ENCODE results near the gene SFSWAP. TPM values are rescaled to one million over a fixed set of nuclear protein-coding genes. Genes with fewer than 3 reads are reported as not detected.
A peak's percentile ranks its signal among the peaks of the same experiment; 100 is the strongest.

The SFSWAP gene
- total and polyA plus RNA-seq, 2 of the 8 experiments (the other 6 are each of a cell fraction or from before 2014, with no cell fraction given): 36.5 to 49.5 TPM

GRCh38 chr12:131801254-131801866, 90.5 kb downstream of the SFSWAP start:
- ChIA-PET POLR2A (ENCODE audit: partially characterized antibody) (no interaction called here), CTCF (ENCODE audit: partially characterized antibody) (no interaction called here)
- H3K4ac ChIP-seq (replicated peaks; ENCODE audit: insufficient read length, low read depth, low read length): no peak overlapping the region
- no peak overlapping the region for H2BK12ac ChIP-seq (ENCODE audit: low read depth, low read length)
- no peak overlapping the region for H2BK15ac ChIP-seq (ENCODE audit: low read length)
- DNase-seq (ENCODE audit: low read depth in 1 of 2, low spot score in 2 of 2) (no peak), FAIRE-seq (no peak)
- H2AFZ ChIP-seq (ENCODE audit: low read length): no peak overlapping the region
- no peak overlapping the region for H3K4me3 ChIP-seq (ENCODE audit: extremely low read depth in 1 of 4, insufficient read depth in 2 of 4, low read depth in 3 of 4, low read length in 4 of 4)
- WGBS, 2 experiments (ENCODE audit: extremely low coverage in 1 of 2, insufficient coverage in 1 of 2, insufficient read length in 1 of 2, insufficient replicate concordance in 2 of 2, low coverage in 1 of 2, low lambda C conversion rate in 2 of 2, missing lambda C conversion rate in 1 of 2): 80% methylated on average over 21 of the region's 35 CpGs; no CpG with 5 or more reads in 1 of the 2 experiments
- H3K27me3 ChIP-seq (replicated peaks in 1 of 4; ENCODE audit: control insufficient read depth in 3 of 4, extremely low read depth in 1 of 4, insufficient read depth in 3 of 4, low read length in 3 of 4): no peaks in the 10 kb centered on the region
- no peaks in the 10 kb centered on the region for H3K23me2 ChIP-seq (ENCODE audit: low read depth, low read length)
- no peak overlapping the region for H3K4me2 ChIP-seq (ENCODE audit: insufficient read depth in 1 of 2, low read depth in 2 of 2, low read length in 2 of 2)
- no peak overlapping the region for H2BK120ac ChIP-seq (replicated peaks; ENCODE audit: low read depth, low read length)
- H4K91ac ChIP-seq (replicated peaks; ENCODE audit: insufficient read length, low read length): no peak overlapping the region
- H3K9me3 ChIP-seq (ENCODE audit: insufficient read depth in 2 of 2, low read depth in 1 of 2, low read length in 1 of 2): no peaks in the 10 kb centered on the region; a peak in 1 of 4 replicates
- H4K8ac ChIP-seq (ENCODE audit: extremely low read depth, insufficient read depth, low read length): no peak overlapping the region
- H2BK20ac ChIP-seq (ENCODE audit: low read length): no peak overlapping the region
- H3K18ac ChIP-seq (ENCODE audit: extremely low read depth, low read length): no peak overlapping the region
- peaks cover 0 to 5% (median 0%) of the 10 kb centered on the region in 4 experiments; a peak in 2 of 7 replicates for H3K4me1 ChIP-seq (replicated peaks in 1 of 4; ENCODE audit: control insufficient read depth in 3 of 4, insufficient read depth in 4 of 4, low read length in 3 of 4)
- H3K14ac ChIP-seq (ENCODE audit: insufficient read length): no peak overlapping the region
- TF ChIP-seq TCF12 (IDR thresholded peaks at IDR 0.05; ENCODE audit: low read depth, low read length): no peak
- peak; percentile 82 for TF ChIP-seq EGR1 (IDR thresholded peaks at IDR 0.05; ENCODE audit: borderline replicate concordance, low read depth, low read length)
- no peaks in the 10 kb centered on the region for H3K79me1 ChIP-seq (ENCODE audit: low read depth, low read length)
- no peaks in the 10 kb centered on the region for H3K79me2 ChIP-seq (ENCODE audit: control insufficient read depth in 1 of 2, insufficient read depth in 2 of 2, low read length in 2 of 2)
- no peak overlapping the region for H3K9ac ChIP-seq (replicated peaks in 1 of 4; ENCODE audit: extremely low read depth in 1 of 4, low read depth in 3 of 4, low read length in 3 of 4)
- H3K56ac ChIP-seq (replicated peaks; ENCODE audit: insufficient read length, low read depth, low read length): no peak overlapping the region
- no peak overlapping the region for H2AK5ac ChIP-seq (ENCODE audit: low read depth, low read length)
- peaks cover 2 to 13% (median 6%) of the 10 kb centered on the region in 4 experiments; a peak in 6 of 8 replicates for H3K36me3 ChIP-seq (ENCODE audit: control insufficient read depth in 2 of 4, insufficient read depth in 4 of 4, low read length in 3 of 4)
- H4K5ac ChIP-seq (ENCODE audit: insufficient read length, low read depth, low read length): no peak overlapping the region
- no peaks in the 10 kb centered on the region for H4K20me1 ChIP-seq (replicated peaks in 1 of 2; ENCODE audit: control insufficient read depth in 1 of 2, insufficient read depth in 2 of 2, low read length in 2 of 2)
- no peak overlapping the region; the same call in 1 of the 2 replicates for H2BK5ac ChIP-seq (ENCODE audit: low read depth, low read length)
- no peak overlapping the region for H3K27ac ChIP-seq (ENCODE audit: low read depth, low read length)
- H3K23ac ChIP-seq (ENCODE audit: insufficient read length): no peak overlapping the region
